Stimulated activated CD4-positive, alpha-beta T cell treated with anti-CD3 and anti-CD28 coated beads, Interleukin-1b, Interleukin-23, amount 100 ng/mL, for 1 hour (primary cell): ENCODE results near the gene FBXL20.
"Not testable (repeated sequence)": the region's sequence is repeated elsewhere in the genome, so short reads cannot be mapped to it uniquely, and the experiment has no call there.

Source experiments
- DNase-seq, 2 donors: peaks; one replicate each; pipeline ENCODE4 v3.0.0-alpha.2; 2020; ENCODE audit warnings: low read depth in 2 of 2

The FBXL20 gene, protein sequence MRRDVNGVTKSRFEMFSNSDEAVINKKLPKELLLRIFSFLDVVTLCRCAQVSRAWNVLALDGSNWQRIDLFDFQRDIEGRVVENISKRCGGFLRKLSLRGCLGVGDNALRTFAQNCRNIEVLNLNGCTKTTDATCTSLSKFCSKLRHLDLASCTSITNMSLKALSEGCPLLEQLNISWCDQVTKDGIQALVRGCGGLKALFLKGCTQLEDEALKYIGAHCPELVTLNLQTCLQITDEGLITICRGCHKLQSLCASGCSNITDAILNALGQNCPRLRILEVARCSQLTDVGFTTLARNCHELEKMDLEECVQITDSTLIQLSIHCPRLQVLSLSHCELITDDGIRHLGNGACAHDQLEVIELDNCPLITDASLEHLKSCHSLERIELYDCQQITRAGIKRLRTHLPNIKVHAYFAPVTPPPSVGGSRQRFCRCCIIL

GRCh38 chr17:39401412-39402243, at the start of gene FBXL20:
TSS of gene FBXL20 (minus strand) at chr17:39401626. CDS start at chr17:39401402, 224 bp downstream.
- peak; percentile 85 to 94 for DNase-seq

GRCh38 chr17:39450847-39451581, 49.6 kb upstream of the FBXL20 start, which contains the start of gene MED1:
TSS of gene MED1 (minus strand) at chr17:39451263. CDS start at chr17:39451062, 201 bp downstream.
- DNase-seq: peak; percentile 64 to 76

- DNase-seq: no peak
Measured at GRCh38 chr17:39450051-39450450, 48.6 kb upstream of the FBXL20 start.

DNA sequence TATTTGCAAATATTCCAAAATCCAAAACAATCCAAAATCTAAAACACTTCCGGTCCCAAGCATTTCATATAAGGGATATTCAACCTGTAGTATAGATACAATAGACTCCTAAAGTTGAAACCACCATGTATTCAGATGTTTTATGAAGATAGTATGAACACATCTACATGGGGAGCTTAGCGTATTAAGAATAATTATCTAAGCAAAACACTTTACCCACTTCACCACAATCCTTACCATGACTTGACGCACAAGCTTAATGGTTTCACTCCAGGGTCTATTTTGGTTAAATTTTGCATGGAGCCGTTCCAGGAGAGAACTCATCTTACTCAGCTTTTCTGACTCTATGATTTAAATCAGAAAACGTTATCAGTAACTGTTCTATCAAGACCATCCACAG, 46.1 kb upstream of the FBXL20 start:
- DNase-seq: no peak

- DNase-seq: no peak
Measured at GRCh38 chr17:39443326-39443725, 41.9 kb upstream of the FBXL20 start.

DNA sequence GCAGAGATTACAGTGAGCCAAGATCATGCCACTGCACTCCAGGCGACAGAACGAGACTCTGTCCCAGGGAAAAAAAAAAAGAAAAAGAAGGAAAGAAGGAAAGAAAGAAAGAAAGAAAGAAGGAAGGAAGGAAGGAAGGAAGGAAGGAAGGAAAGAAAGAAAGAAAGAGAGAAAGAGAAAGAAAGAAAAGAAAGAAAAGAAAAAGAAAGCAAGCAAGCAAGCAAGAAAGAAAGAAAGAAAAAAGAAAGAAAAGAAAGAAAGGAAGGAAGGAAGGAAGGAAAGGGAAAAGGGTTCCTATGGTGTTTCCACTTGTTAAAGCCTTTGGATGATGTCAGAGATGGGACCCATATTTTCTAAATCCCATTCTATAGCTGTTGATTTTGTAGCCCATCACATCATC, 38.4 kb upstream of the FBXL20 start:
- not testable (repeated sequence) for DNase-seq

DNA sequence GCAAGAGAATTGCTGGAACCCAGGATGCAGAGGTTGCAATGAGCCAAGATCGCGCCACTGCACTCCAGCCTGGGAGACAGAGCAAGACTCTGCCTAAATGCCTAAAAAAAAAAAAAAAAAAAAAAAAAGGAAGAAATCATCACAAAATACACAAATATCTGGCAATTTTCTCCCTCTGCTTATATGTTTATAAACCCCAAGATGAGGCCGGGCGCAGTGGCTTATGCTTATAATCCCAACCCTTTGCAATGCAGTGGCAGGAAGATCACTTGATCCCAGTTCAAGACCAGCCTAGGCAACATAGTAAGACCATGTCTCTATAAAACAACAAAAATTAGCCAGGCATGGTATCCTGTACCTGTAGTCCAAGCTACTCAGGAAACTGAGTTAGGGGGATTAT, 28.2 kb upstream of the FBXL20 start:
- no peak for DNase-seq

DNA sequence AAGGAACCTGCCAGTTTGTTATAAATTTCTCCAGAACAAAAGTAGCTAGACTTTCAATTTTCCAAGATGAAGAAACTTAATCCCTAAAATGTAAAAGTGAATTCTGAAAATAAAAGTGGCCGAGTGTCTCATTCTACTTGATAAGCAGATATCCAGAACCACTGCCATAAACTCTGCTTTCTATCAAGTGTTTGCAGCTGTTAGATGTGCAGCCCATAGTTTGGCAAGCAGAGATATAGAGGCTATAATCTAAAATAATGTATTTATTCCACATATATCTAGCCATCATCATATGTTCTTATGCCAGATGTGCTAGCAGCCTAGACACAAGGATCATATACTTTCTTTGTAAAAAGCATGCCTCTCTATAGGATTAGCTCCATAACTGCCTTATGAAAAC, 14.7 kb upstream of the FBXL20 start:
- no peak for DNase-seq

DNA sequence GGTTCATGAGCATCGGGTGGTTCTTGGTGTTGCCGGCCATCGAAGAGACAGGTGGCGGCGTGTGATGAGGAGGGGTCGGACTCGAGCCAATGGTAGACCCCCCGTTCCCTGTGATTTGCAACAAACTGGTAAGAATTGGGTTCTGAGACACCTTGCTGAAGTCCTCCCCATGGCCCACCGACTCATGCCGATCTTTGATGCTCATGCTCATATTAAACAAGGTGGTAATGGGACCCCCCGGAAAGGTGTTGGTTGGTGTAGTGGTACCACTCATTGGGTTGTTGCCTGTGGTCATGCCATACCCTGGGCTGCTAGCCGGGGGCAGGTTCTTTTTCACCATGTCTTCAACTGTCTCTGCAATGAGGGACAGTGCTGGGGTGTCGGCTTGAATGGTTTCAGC, 8.9 kb upstream of the FBXL20 start:
- no peak for DNase-seq

DNA sequence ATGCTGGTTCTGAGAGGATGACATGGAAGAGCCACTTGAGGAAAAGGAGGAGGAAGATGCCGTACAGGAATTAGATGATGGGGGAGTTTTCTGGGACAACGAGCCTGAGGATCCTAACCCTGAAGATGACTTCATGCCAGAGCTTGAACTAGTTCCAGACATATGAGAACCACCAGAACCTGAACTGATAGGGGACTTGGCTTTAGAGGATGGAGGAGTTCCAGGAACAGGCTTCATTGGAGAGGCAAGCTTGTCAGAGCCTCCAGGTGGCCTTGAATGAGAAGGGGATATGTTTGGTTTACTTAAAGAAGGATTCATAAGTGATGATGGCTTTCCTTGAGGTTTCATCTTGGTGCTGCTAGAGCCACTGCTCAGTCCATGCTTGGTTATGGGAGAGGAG, 6.9 kb upstream of the FBXL20 start:
- DNase-seq: no peak

GRCh38 chr17:39406951-39407350, 5.5 kb upstream of the FBXL20 start:
- no peak for DNase-seq

- no peak for DNase-seq
Measured at GRCh38 chr17:39405436-39405835, 4.0 kb upstream of the FBXL20 start.

- DNase-seq: no peak
Measured at GRCh38 chr17:39404542-39405378, 3.3 kb upstream of the FBXL20 start.

DNA sequence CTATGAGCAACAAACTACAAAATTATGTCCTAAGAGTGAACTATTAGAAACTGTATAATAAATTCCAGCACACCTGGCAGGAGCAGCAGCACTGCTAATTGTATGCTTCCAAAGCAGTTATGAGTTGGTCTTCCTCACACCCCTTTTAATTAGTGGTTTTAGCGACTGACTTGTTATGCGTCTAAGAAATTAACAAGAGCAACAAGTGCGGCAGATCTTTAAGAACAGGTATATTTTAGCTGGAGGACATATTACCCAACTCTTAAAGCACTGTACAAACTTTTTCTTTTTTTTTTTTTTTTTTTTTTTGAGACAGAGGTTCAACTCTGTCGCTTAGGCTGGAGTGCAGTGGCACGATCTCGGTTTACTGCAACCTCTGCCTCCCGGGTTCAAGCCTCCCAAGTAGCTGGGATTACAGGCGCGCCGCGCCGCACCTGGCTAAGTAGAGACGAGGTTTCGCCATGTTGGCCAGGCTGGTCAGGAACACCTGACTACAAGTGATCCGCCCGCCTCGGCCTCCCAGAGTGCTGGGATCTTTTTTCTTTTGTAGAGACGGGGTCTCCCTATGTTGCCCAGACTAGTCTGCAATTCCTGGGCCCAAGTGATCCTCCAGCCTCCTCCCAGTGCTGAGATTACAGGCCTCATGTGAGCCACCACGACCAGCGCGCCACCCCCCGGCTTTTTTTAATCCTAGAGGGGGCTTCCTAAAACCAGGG, 1.6 kb upstream of the FBXL20 start:
- DNase-seq: no peak

- peak; percentile 46 to 52 for DNase-seq
Measured at GRCh38 chr17:39402244-39402889, 941 bp upstream of the FBXL20 start.

DNA sequence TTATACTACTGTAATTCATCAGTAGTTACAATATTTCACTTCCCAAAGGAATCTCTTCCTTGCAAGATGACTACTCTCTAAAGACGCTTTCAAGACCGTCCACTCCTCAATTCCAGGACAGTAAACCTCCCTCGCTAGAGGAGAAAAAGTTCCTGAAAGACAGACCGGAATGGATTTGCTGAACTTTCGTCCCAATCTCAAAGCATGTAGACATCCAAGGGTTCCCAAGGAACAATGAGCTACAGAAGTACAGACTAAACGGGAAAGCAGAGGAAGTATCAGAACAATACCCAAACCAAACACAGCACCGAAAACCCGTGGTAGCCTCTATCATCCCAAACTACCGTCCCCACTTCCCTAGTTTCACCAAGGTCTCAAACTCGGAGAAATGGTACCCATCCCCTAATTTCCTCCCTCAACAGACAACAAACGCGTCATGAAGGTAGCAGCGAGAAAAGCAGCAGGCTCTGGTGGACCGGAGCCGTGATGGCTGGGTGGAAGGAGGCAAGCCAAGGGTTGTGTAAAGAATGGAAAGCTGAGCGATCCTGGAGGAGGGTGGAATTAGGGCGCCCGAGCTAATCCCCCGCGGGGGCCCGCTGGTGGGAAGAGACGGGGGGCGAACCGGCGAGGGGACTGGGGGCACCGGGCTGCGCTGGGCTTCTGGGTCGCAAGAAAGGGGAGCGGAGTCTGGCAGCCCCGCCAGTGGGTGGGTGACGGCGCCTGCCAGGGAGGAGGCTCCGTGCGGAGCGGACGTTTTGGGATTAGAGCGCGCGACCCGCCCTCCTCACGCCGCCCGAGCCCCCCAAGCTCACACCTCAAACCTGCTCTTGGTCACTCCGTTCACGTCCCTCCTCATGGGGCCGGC, 647 bp downstream of the FBXL20 start:
- DNase-seq: no peak

GRCh38 chr17:39399791-39400190, 1.6 kb downstream of the FBXL20 start:
- no peak for DNase-seq

DNA sequence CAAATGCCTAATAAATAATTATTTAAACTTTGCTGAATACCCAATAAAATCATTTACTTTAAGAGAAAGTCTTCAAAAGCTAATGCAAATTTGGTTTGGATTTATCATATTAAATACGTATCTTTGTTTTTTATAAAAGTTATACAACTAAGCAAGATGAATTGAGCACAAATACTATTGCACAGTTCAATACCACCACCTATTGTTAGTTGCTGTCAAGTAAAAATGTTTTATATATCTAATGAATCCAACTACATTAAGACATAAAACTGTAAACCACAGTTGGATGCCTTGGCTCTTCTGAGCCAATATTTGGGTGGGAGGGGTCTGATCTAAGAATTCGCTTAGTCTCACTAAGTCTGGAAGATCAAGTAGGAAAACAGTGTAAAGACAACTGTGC, 7.7 kb downstream of the FBXL20 start:
- DNase-seq: no peak

DNA sequence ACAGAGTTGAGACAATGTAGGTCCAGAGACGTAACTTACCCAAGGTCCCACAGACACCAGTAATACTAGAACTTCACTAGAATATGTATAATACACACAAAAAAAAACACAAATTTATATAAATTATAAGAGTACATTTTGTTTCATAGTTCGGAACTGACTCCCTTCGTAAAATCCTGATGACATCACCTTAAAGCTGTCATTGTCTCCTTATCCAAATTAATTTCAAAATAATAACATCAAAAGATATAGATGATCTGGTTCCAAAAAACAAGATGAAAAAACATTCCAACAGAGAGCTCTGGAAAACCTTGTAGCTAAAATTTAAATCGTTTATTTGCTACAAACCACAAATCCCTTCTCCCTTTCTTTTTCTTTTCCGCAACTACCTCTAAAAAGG, 10.0 kb downstream of the FBXL20 start:
- no peak for DNase-seq
